Epidermal melanocyte (primary cell): ENCODE data around the gene PSMA6.
A peak's percentile ranks its signal among the peaks of the same experiment; 100 is the strongest.
"Not testable (repeated sequence)": the region's sequence is repeated elsewhere in the genome, so short reads cannot be mapped to it uniquely, and the experiment has no call there.

Experiments used
- DNase-seq: peaks from one replicate; pipeline ENCODE4 v3.0.0; 2011; ENCODE audit warnings: low spot score; ENCODE audit not compliant: insufficient read length

Gene PSMA6

GRCh38 chr14:35284506-35284905 is 7.7 kb upstream of the PSMA6 start:
- DNase-seq: peak; percentile 30

- DNase-seq: no peak
These were observed 6.8 kb upstream of the PSMA6 start for GRCh38 chr14:35285168-35286002.

- DNase-seq: no peak
These were observed 6.1 kb upstream of the PSMA6 start for GRCh38 chr14:35286003-35286600.

GRCh38 chr14:35286707-35287106 is 5.5 kb upstream of the PSMA6 start:
- no peak for DNase-seq

- no peak for DNase-seq
These were observed 4.7 kb upstream of the PSMA6 start for GRCh38 chr14:35287431-35288013.

- DNase-seq: no peak
These were observed 2.6 kb upstream of the PSMA6 start for GRCh38 chr14:35289623-35290022.

GRCh38 chr14:35292770-35293561 is 784 bp downstream of the PSMA6 start:
- no peak for DNase-seq

- no peak for DNase-seq
These were observed 3.6 kb downstream of the PSMA6 start for GRCh38 chr14:35295845-35296161.

- DNase-seq: no peak
These were observed 4.4 kb downstream of the PSMA6 start for GRCh38 chr14:35296545-35296944.

GRCh38 chr14:35297706-35298105 is 5.5 kb downstream of the PSMA6 start:
- no peak for DNase-seq

GRCh38 chr14:35298351-35298750 is 6.2 kb downstream of the PSMA6 start:
- DNase-seq: no peak

GRCh38 chr14:35299708-35300107 is 7.5 kb downstream of the PSMA6 start:
- no peak for DNase-seq

- DNase-seq: no peak
These were observed 8.0 kb downstream of the PSMA6 start for GRCh38 chr14:35300228-35300627.

- DNase-seq: not testable (repeated sequence)
These were observed 9.2 kb downstream of the PSMA6 start for GRCh38 chr14:35301334-35301733.

- no peak for DNase-seq
These were observed 9.8 kb downstream of the PSMA6 start for GRCh38 chr14:35301735-35302528.

- no peak for DNase-seq
These were observed 11.2 kb downstream of the PSMA6 start for GRCh38 chr14:35303149-35303935.

GRCh38 chr14:35304812-35305462 is 12.8 kb downstream of the PSMA6 start:
- DNase-seq: no peak

- DNase-seq: no peak
These were observed 13.5 kb downstream of the PSMA6 start for GRCh38 chr14:35305633-35306032.

GRCh38 chr14:35306114-35306513 is 13.9 kb downstream of the PSMA6 start:
- DNase-seq: no peak

GRCh38 chr14:35317820-35318219 is 25.6 kb downstream of the PSMA6 start:
- DNase-seq: no peak
